Calu3 (cell line): ENCODE results near the gene PRKAG2. TPM values are rescaled to one million over a fixed set of nuclear protein-coding genes. Genes with fewer than 3 reads are reported as not detected.
"Not testable (repeated sequence)": the region's sequence is repeated elsewhere in the genome, so short reads cannot be mapped to it uniquely, and the experiment has no call there.

ENCODE experiments used
- BruUV-seq: library from RNA; stranded (reverse); fragments of 400-500 nt; replicated peaks from 2 replicates; lab custom pipeline; 2021; lab: Mats Ljungman, UMichigan
- CTCF ChIA-PET: fragments of 300-600 bp; sonication (Branson Sonifier 250); formaldehyde crosslinking; loops from one replicate; lab custom pipeline; 2022; ENCODE audit warnings: antibody characterized with exemption; lab: Charles Lee
- DNase-seq: peaks from one replicate; pipeline ENCODE4 v3.0.0; 2022
- H3K27ac Mint-ChIP-seq: one replicate; pipeline ENCODE4 v1.8.0; 2022; ENCODE audit warnings: mixed read lengths; ENCODE audit not compliant: unreplicated experiment
- H3K27me3 Mint-ChIP-seq: one replicate; pipeline ENCODE4 v1.8.0; 2022; ENCODE audit warnings: mixed read lengths; ENCODE audit not compliant: unreplicated experiment
- H3K36me3 Mint-ChIP-seq: one replicate; pipeline ENCODE4 v1.8.0; 2022; ENCODE audit warnings: mild to moderate bottlenecking, moderate library complexity, mixed read lengths; ENCODE audit not compliant: insufficient read depth, unreplicated experiment
- H3K4me1 Mint-ChIP-seq: one replicate; pipeline ENCODE4 v1.8.0; 2022; ENCODE audit warnings: mild to moderate bottlenecking, low read depth, mixed read lengths; ENCODE audit not compliant: unreplicated experiment
- H3K4me3 Mint-ChIP-seq: one replicate; pipeline ENCODE4 v1.8.0; 2022; ENCODE audit warnings: mild to moderate bottlenecking, low read depth, moderate library complexity, mixed read lengths; ENCODE audit not compliant: unreplicated experiment
- H3K9me3 Mint-ChIP-seq: one replicate; pipeline ENCODE4 v1.8.0; 2022; ENCODE audit warnings: low read depth, mixed read lengths; ENCODE audit not compliant: unreplicated experiment
- CTCF ChIP-seq: fragments of 200-600 bp; IDR thresholded peaks from one replicate; pipeline ENCODE4 v1.8.0; 2022; ENCODE audit warnings: antibody characterized with exemption; ENCODE audit not compliant: unreplicated experiment
- intact Hi-C: fragments of 100-400 bp; cut with micrococcal nuclease; formaldehyde crosslinking; loops from one replicate; pipeline ENCODE4 v1.10.0; 2022; ENCODE audit not compliant: unreplicated experiment
- total RNA-seq: library from RNA; stranded (reverse); gene quantifications from 2 replicates; pipeline ENCODE4 v1.2.3, GENCODE V29; 2022

Gene PRKAG2
- total RNA-seq, 1 experiment from 2014 or later = 22.4 TPM

- no peaks in the 10 kb centered on the region for H3K36me3 Mint-ChIP-seq
- no peaks in the 10 kb centered on the region for H3K9me3 Mint-ChIP-seq
- no peak overlapping the region for H3K4me3 Mint-ChIP-seq
- no peak for TF ChIP-seq CTCF
- CTCF ChIA-PET = no interaction called here
- H3K27ac Mint-ChIP-seq = no peak overlapping the region
- DNase-seq = no peak
- H3K4me1 Mint-ChIP-seq = no peaks in the 10 kb centered on the region
- intact Hi-C loops = no loop called here
- H3K27me3 Mint-ChIP-seq = peaks cover 98% of the 10 kb centered on the region
- no TSS peak for BruUV-seq
These were observed 42.7 kb upstream of the PRKAG2 start for GRCh38 chr7:151919595-151919994.

GRCh38 chr7:151918510-151918843 lies 41.6 kb upstream of the PRKAG2 start:
- no peak for DNase-seq
- intact Hi-C loops = no loop called here
- H3K27me3 Mint-ChIP-seq = peaks cover 98% of the 10 kb centered on the region

GRCh38 chr7:151917791-151918509 lies 41.0 kb upstream of the PRKAG2 start:
- H3K9me3 Mint-ChIP-seq = no peaks in the 10 kb centered on the region
- H3K4me1 Mint-ChIP-seq = no peaks in the 10 kb centered on the region
- no peaks in the 10 kb centered on the region for H3K36me3 Mint-ChIP-seq
- BruUV-seq = no TSS peak
- intact Hi-C loops = no loop called here
- TF ChIP-seq CTCF = no peak
- no peak overlapping the region for H3K27ac Mint-ChIP-seq
- H3K4me3 Mint-ChIP-seq = no peak overlapping the region
- peaks cover 98% of the 10 kb centered on the region for H3K27me3 Mint-ChIP-seq
- CTCF ChIA-PET = no interaction called here
- no peak for DNase-seq

More at GRCh38 chr7:151918510-151918843, 41.6 kb upstream of the PRKAG2 start:
- no peak for TF ChIP-seq CTCF
- H3K4me1 Mint-ChIP-seq = no peaks in the 10 kb centered on the region
- H3K4me3 Mint-ChIP-seq = no peak overlapping the region
- CTCF ChIA-PET = no interaction called here
- no peaks in the 10 kb centered on the region for H3K9me3 Mint-ChIP-seq
- no peaks in the 10 kb centered on the region for H3K36me3 Mint-ChIP-seq
- no peak overlapping the region for H3K27ac Mint-ChIP-seq
- BruUV-seq = no TSS peak

GRCh38 chr7:151914051-151914450 lies 37.1 kb upstream of the PRKAG2 start:
- BruUV-seq = no TSS peak
- H3K4me1 Mint-ChIP-seq = no peaks in the 10 kb centered on the region
- intact Hi-C loops = no loop called here
- H3K36me3 Mint-ChIP-seq = no peaks in the 10 kb centered on the region
- CTCF ChIA-PET = no interaction called here
- peaks cover 78% of the 10 kb centered on the region for H3K27me3 Mint-ChIP-seq
- no peak for TF ChIP-seq CTCF
- DNase-seq = no peak
- no peak overlapping the region for H3K4me3 Mint-ChIP-seq
- H3K9me3 Mint-ChIP-seq = no peaks in the 10 kb centered on the region
- no peak overlapping the region for H3K27ac Mint-ChIP-seq

- BruUV-seq, H3K4me1 Mint-ChIP-seq, intact Hi-C loops, H3K9me3 Mint-ChIP-seq, DNase-seq, H3K4me3 Mint-ChIP-seq, CTCF ChIA-PET, H3K27ac Mint-ChIP-seq, H3K36me3 Mint-ChIP-seq: not testable (repeated sequence)
- H3K27me3 Mint-ChIP-seq = peaks cover 78% of the 10 kb centered on the region
These were observed 33.7 kb upstream of the PRKAG2 start for GRCh38 chr7:151910655-151911054.

GRCh38 chr7:151907115-151907514 lies 30.2 kb upstream of the PRKAG2 start:
- intact Hi-C loops, BruUV-seq, CTCF ChIA-PET, H3K4me3 Mint-ChIP-seq, H3K9me3 Mint-ChIP-seq, DNase-seq, H3K4me1 Mint-ChIP-seq, H3K27ac Mint-ChIP-seq, H3K36me3 Mint-ChIP-seq: not testable (repeated sequence)
- peaks cover 76% of the 10 kb centered on the region for H3K27me3 Mint-ChIP-seq
